GM21390 (cell line): Measurements from ENCODE around the gene TOR1B.

ENCODE experiments used
- ATAC-seq: cut with Tn5 transposase; IDR thresholded peaks from one replicate; pipeline ENCODE4 v1.9.1; 2021; ENCODE audit not compliant: unreplicated experiment

The TOR1B gene

GRCh38 chr9:129813661-129814060, 10.7 kb downstream of the TOR1B start:
- no peak for ATAC-seq

- ATAC-seq, result no peak
Measured at GRCh38 chr9:129814432-129815223, 11.6 kb downstream of the TOR1B start.

DNA sequence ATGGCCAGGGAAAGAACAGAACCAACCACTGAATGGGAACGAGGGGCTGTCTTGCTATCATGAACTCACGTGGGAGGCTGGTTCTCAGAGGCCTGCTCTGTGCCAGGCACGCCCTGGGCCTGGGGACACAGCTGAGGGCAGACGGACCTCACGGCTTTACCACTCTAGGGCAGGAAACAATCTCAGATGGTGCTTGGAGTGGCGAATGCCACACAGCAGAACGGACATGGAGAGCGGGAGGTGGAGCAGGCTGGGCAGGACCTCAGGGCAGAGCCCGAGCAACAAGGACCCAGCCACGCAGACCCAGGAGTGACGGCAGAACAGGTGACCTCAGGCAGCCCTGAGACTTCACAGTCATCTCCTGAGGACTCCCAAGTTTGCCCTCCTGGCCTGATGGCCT, 12.3 kb downstream of the TOR1B start:
- ATAC-seq, result no peak

- no peak for ATAC-seq
Measured at GRCh38 chr9:129816501-129817435, 13.8 kb downstream of the TOR1B start.

GRCh38 chr9:129822898-129823541, 20.0 kb downstream of the TOR1B start:
- no peak for ATAC-seq

- no peak for ATAC-seq
Measured at GRCh38 chr9:129823542-129823934, 20.6 kb downstream of the TOR1B start.

DNA sequence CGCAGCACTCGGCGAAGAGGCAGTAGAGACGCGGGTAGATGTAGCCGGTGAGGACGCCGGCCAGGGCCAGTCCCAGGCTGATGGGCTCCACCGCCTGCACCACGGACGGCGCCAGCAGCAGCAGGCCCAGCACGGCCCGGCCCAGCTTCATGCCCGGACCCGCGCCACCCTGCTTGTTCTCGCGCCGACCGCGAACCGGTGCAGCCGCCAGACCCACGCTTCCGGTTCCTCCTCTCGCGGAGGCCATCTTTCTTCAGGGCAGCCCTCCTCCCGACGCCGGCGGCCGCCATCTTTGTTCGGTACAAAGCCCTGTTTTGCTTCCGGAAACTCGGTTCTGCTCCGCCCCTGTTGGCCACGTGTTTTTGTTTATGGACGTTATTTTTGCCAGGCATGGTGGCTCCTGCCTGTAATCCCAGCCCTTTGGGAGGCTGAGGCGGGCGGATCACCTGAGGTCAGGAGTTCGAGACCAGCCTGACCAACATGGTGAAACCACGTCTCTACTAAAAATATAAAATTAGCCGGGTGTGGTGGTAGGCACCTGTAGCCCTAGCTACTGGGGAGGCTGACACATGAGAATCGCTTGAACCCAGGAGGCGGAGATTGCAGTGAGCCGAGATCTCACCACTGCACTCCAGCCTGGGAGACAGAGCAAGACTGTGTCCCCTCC, 21.1 kb downstream of the TOR1B start, which contains the start of gene TOR1A:
TSS of gene TOR1A (minus strand) at position 202 of the 667 bp plus-strand sequence. CDS start at position 151, 51 bp downstream.
- ATAC-seq, result peak; percentile 91

- no peak for ATAC-seq
Measured at GRCh38 chr9:129826344-129826743, 23.4 kb downstream of the TOR1B start.

DNA sequence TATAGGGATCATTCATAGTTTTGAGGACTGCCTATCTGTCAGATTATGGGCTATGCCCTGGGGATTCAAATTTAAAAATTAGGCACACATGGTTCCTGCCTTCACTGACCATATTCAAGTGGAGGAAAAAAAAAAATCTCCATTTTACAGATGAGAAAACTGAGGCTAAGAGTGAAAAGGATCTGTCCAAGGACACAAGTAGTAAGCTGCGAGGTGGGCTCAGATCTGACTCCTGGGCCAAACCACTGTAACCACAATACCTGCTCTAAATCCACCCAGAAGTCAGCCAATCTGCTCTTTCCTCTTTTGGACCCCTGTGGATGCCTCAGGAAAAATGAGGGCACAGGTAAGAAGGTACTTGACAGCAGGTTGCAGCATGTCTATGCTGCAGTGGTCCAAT, 23.8 kb downstream of the TOR1B start:
- no peak for ATAC-seq

DNA sequence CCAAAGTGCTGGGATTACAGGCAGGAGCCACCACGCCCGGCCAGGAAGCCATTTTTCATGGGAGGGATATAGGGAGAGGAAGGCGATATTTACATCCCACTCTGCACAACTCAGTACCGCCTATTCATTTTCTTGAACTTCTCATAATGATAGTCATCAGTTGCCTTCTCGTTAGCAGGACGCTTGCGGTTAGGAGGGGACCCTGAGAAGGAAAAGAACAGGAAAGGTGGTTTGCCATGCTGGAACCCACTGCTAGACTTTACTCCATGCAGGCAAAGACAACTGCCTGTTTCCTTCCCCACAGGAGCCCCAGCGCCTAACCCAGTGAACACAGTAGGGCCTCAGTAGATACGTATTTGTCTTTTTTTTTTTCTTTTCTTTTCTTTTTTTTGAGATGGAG, 25.1 kb downstream of the TOR1B start:
- no peak for ATAC-seq

DNA sequence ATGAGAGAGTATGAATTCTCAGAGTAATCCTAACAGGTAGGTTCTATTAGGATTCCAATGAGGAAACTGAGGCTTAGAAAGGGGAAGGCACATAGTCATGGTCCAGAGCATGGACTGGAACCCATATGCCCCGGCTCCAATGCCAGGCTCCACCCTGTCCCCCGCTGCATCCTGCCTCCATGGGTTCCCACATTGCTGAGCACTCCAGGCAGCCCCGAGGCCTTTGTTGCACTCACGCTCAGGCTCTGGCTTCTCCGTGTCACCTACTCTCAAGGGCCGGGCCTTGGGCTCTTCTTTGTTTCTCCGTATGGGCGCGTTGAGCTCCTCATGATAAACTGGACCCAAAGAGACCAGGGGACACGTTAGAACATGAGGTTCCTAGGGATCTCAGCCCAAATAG, 26.0 kb downstream of the TOR1B start:
- no peak for ATAC-seq

- ATAC-seq, result no peak
Measured at GRCh38 chr9:129832982-129833381, 30.0 kb downstream of the TOR1B start.

GRCh38 chr9:129834489-129835127, 31.6 kb downstream of the TOR1B start:
- peak; percentile 26 for ATAC-seq

DNA sequence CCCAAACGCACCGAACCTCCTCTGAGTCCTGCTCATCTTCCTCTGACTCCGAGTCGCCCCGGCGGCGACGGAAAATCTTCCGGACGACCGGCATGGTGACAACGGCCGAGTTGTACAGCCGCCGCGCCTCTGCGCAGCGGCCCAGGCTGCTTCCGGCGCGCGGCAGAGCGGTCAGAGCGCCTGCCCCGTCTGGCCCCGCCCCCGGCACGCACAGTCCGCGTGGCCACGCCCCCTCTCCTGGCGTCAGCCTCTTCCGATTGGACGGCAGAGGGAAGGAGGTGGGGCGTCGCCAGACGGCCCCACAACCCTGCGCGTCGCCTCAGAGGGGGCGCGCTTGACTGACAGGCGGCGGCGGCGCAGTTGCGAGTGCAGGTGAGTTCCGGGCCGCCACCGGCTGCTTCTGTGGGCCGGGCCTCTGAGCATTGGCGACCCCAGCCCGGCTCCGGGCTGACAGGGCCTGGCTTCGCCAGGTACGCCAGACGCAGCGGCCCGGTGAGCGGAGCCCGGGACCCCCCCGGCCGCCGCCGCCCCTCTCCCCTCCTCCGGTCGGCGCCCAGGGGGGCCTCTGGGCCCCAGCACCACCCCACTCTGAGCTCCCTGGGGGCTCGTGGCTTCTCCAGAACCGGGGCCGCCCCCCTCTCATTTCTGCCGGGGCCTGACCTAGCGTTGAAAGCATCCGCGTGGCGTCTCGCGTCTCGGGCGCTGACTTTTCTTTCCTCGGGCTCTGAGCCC, 32.3 kb downstream of the TOR1B start, which contains the start of the genes C9orf78 and USP20:
TSS of gene C9orf78 (minus strand) at position 148 of the 732 bp plus-strand sequence. CDS start at position 94, 54 bp downstream.
TSS of gene USP20 (plus strand) at position 331 of the 732 bp plus-strand sequence. CDS start 17,098 bp downstream, outside the sequence.
- peak; percentile 91 for ATAC-seq

DNA sequence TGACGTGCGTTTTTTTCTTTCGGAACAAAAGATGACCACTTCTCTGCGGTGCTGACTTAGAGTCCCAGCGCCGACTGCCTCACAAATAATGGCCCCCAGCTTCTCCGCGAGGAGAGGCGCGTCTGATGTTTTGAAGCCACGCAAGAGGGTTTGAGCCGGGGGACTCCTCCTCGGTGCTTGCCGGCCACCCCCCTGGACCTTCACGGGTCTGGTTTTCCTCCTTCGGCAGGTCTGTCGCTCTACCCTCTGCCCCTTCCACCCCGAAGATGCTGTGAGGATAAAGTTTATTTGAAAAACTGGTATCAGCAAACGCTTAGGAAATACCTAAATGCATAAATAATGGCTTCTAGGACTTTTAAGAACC, 32.9 kb downstream of the TOR1B start:
- no peak for ATAC-seq

- no peak for ATAC-seq
Measured at GRCh38 chr9:129836311-129837007, 33.5 kb downstream of the TOR1B start.

- no peak for ATAC-seq
Measured at GRCh38 chr9:129838707-129839259, 35.8 kb downstream of the TOR1B start.

GRCh38 chr9:129839324-129840023, 36.5 kb downstream of the TOR1B start:
- no peak for ATAC-seq
